Fibroblast of the aortic adventitia (primary cell): ENCODE data around the gene TPR. TPM values are rescaled to one million over a fixed set of nuclear protein-coding genes. Genes with fewer than 3 reads are reported as not detected.

Experiments used
- DNase-seq: peaks from one replicate; pipeline ENCODE4 v3.0.0-alpha.2; 2010; ENCODE audit warnings: low read depth
- H3K4me3 ChIP-seq: 2 replicates; pipeline ENCODE4 v1.5.1; 2011; ENCODE audit warnings: low read depth, mild to moderate bottlenecking, control low read depth, low read length, moderate library complexity
- total RNA-seq: library from RNA; depleted of rRNA; stranded (reverse); fragments of >200 nt; gene quantifications from 2 replicates; pipeline ENCODE4 v1.2.3, GENCODE V29; 2012; ENCODE audit warnings: low replicate concordance
- TF ChIP-seq, protein P1 (sequence below): IDR thresholded peaks from 2 replicates; pipeline ENCODE4 v1.5.1; 2011; ENCODE audit warnings: mild to moderate bottlenecking, low read length, control low read depth, inconsistent platforms; ENCODE audit not compliant: insufficient read depth

The TPR gene
- total RNA-seq, 1 donor, result 105 TPM

GRCh38 chr1:186271032-186271431, 104.0 kb downstream of the TPR start:
- DNase-seq, result no peak
- no peak overlapping the region for H3K4me3 ChIP-seq
- TF ChIP-seq, protein P1, sequence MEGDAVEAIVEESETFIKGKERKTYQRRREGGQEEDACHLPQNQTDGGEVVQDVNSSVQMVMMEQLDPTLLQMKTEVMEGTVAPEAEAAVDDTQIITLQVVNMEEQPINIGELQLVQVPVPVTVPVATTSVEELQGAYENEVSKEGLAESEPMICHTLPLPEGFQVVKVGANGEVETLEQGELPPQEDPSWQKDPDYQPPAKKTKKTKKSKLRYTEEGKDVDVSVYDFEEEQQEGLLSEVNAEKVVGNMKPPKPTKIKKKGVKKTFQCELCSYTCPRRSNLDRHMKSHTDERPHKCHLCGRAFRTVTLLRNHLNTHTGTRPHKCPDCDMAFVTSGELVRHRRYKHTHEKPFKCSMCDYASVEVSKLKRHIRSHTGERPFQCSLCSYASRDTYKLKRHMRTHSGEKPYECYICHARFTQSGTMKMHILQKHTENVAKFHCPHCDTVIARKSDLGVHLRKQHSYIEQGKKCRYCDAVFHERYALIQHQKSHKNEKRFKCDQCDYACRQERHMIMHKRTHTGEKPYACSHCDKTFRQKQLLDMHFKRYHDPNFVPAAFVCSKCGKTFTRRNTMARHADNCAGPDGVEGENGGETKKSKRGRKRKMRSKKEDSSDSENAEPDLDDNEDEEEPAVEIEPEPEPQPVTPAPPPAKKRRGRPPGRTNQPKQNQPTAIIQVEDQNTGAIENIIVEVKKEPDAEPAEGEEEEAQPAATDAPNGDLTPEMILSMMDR, result no peak

Other genes with a start within 250 kb of the TPR start
- gene PRG4, start 79.0 kb downstream of the TPR start, total RNA-seq, result 2.0 and 3.5 TPM in 2 replicates
- gene ODR4, start 585 bp upstream of the TPR start, total RNA-seq, result 22.1 and 26.4 TPM in 2 replicates
- gene PDC, start 85.9 kb upstream of the TPR start, total RNA-seq, result 0.27 TPM in 1 of 2 replicates, not detected in the other